Heart left ventricle (tissue), 16 donors: Measurements from ENCODE around the gene EDEM1. TPM values are rescaled to one million over a fixed set of nuclear protein-coding genes. Genes with fewer than 3 reads are reported as not detected.

Experiments
- ATAC-seq, 4 donors: fragments of 200-7000 bp; cut with Tn5 transposase; one replicate each; pipeline ENCODE4 v1.9.1; 2020 to 2022; ENCODE audit warnings: moderate library complexity in 4 of 4, mild to moderate bottlenecking in 3 of 4, moderate number of reproducible peaks in 1 of 4
- DNase-seq, 5 donors: peaks; one replicate each; pipeline ENCODE4 v3.0.0-alpha.2; 2020
- H3K27ac ChIP-seq, 12 donors: fragments of 200-600 bp; sonication (generic) in 4 of 12; one replicate each; pipeline versions ENCODE4 v1.5.0 to v1.8.0; 2016 to 2022; ENCODE audit warnings: mild to moderate bottlenecking in 2 of 12
- H3K27me3 ChIP-seq, 9 donors: fragments of 200-600 bp; sonication (generic) in 2 of 9; one replicate each; pipeline versions ENCODE4 v1.5.1 to v1.8.0; 2016 to 2022; ENCODE audit warnings: mild to moderate bottlenecking in 3 of 9
- H3K36me3 ChIP-seq, 9 donors: fragments of 200-600 bp; sonication (generic) in 2 of 9; one replicate each; pipeline versions ENCODE4 v1.5.0 to v1.8.0; 2018 to 2022; ENCODE audit warnings: mild to moderate bottlenecking in 2 of 9
- H3K4me1 ChIP-seq, 12 donors: fragments of 200-600 bp; sonication (generic) in 4 of 12; one replicate each; pipeline versions ENCODE4 v1.5.0 to v1.8.0; 2016 to 2022; ENCODE audit warnings: mild to moderate bottlenecking in 3 of 12
- H3K4me3 ChIP-seq, 12 donors: fragments of 200-600 bp; sonication (generic) in 4 of 12; one replicate each; pipeline versions ENCODE4 v1.5.0 to v1.8.0; 2017 to 2022; ENCODE audit warnings: mild to moderate bottlenecking in 9 of 12, moderate library complexity in 4 of 12
- H3K9me3 ChIP-seq, 12 donors: fragments of 200-600 bp; sonication (generic) in 4 of 12; one replicate each; pipeline versions ENCODE4 v1.5.0 to v1.8.0; 2016 to 2022; ENCODE audit warnings: mild to moderate bottlenecking in 1 of 12
- POLR2A ChIP-seq, 2 donors: fragments of 450-650 bp; IDR thresholded peaks; one replicate each; pipeline ENCODE4 v1.6.1; 2017; ENCODE audit warnings: antibody characterized with exemption in 2 of 2, mild to moderate bottlenecking in 2 of 2, moderate library complexity in 2 of 2
- WGBS, 4 donors: extraction: QIAGEN DNeasy Blood & Tissue Kit in 2 of 4; methylation state at CpG; one replicate each; pipeline versions ENCODE4 v1.1.5 to v1.1.7; 2013 to 2018; 5-methylcytosine and 5-hydroxymethylcytosine counted together
- intact Hi-C, 10 donors: fragments of 100-400 bp; cut with DNase I; formaldehyde crosslinking; loops; one replicate each; pipeline versions ENCODE4 v1.11.1 to v1.14.2; 2022
- polyA plus RNA-seq, 2 donors: library from polyadenylated mRNA; stranded (reverse); fragments of 200-250 nt; gene quantifications; one replicate each; pipeline ENCODE4 v1.2.3, GENCODE V29; 2013
- total RNA-seq, 9 donors: library from RNA; depleted of rRNA in 2 of 9; stranded (reverse); fragments of >200 nt in 2 of 9; fragmentation: NEBNext Ultra II Directional in 3 of 9; extraction: Animal tissue kit (Norgen Biotek cat#: 25700) in 3 of 9; gene quantifications; one replicate each; pipeline versions ENCODE4 v1.1.0 to v1.2.4, GENCODE V29; 2016 to 2023
- TF ChIP-seq, protein P1 (sequence below), 12 donors: fragments of 200-600 bp; sonication (generic) in 4 of 12; IDR thresholded peaks; one replicate each; pipeline versions ENCODE4 v1.5.0 to v1.8.0; 2018 to 2022; ENCODE audit warnings: antibody characterized with exemption in 12 of 12, mild to moderate bottlenecking in 5 of 12
- donor health status: ischemic (EF 13 %, LVEDD 7.1; RV severe dilation, severe dysfunction).
- donor health status: healthy with polysubstance abuse.
- donor health status: DM: no; HTN: yes; CAD: no.
- donor health status: DM: no; HTN: no; CAD: no.
- donor health status: ischemic (EF 25% LVEDD 6.9; RV normal size, moderate dysfunction).
- donor health status: ischemic (EF 25% LVEDD 5.7; RV mildly dilated, moderate dysfunction).
- donor health status: healthy.
- donor health status: DM: yes; HTN: yes; CAD: no.
- donor health status: ischemic (EF 35%, LVEDD 5.7; RV mildly dilated, moderate dysfunction).
- donor health status: nonischemic (EF 11% LVEDD 7.7; RV severe dilation, severe dysfunction).
- donor health status: DM: yes; HTN: yes; CAD: no.
- donor health status: PGD.
- donor health status: ischemic (EF 29% LVEDD 5.4; RV normal size, mild dysfunction).
- donor health status: nonischemic (EF 23%, LVEDD 6.1; RV moderate dilation, normal function).

EDEM1 gene
- total and polyA plus RNA-seq, 11 donors, result 1.9 to 24.6 (median 9.5) TPM

DNA sequence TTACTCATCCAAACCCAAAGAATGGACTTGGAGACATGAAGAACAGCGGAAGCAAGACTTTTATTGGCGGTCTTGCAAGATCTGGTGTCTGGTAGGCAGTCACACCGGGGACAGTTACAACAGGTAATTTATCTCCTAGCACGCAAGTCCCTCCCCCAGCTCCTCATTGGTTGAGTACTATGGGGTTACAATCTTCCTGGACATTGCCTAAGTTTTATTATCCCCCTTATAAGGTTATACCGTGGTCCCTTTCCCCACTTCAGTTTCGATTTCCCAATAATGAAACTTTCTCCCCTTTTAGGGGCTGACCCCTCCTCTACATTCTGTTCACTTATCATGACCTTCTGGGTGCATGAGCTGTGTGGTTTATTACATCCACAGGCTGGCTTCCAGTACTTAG lies 46.7 kb upstream of the EDEM1 start:
- no peaks in the 10 kb centered on the region for H3K36me3 ChIP-seq
- no peak for ATAC-seq
- peaks cover 0 to 14% (median 0%) of the 10 kb centered on the region in 12 donors for H3K9me3 ChIP-seq
- intact Hi-C loops, result no loop called here
- 94 to 96% (median 95%) methylated on average over 6 of the region's 6 CpGs for WGBS, 4 donors
- DNase-seq, result no peak
- no peak overlapping the region for H3K4me3 ChIP-seq
- H3K27me3 ChIP-seq, result no peaks in the 10 kb centered on the region
- TF ChIP-seq, protein P1, sequence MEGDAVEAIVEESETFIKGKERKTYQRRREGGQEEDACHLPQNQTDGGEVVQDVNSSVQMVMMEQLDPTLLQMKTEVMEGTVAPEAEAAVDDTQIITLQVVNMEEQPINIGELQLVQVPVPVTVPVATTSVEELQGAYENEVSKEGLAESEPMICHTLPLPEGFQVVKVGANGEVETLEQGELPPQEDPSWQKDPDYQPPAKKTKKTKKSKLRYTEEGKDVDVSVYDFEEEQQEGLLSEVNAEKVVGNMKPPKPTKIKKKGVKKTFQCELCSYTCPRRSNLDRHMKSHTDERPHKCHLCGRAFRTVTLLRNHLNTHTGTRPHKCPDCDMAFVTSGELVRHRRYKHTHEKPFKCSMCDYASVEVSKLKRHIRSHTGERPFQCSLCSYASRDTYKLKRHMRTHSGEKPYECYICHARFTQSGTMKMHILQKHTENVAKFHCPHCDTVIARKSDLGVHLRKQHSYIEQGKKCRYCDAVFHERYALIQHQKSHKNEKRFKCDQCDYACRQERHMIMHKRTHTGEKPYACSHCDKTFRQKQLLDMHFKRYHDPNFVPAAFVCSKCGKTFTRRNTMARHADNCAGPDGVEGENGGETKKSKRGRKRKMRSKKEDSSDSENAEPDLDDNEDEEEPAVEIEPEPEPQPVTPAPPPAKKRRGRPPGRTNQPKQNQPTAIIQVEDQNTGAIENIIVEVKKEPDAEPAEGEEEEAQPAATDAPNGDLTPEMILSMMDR (IDR thresholded peaks at IDR 0.05), result no peak
- TF ChIP-seq POLR2A (IDR thresholded peaks at IDR 0.05), result no peak
- peaks cover 13 to 97% (median 30%) of the 10 kb centered on the region in 12 donors for H3K4me1 ChIP-seq
- no peak overlapping the region for H3K27ac ChIP-seq

DNA sequence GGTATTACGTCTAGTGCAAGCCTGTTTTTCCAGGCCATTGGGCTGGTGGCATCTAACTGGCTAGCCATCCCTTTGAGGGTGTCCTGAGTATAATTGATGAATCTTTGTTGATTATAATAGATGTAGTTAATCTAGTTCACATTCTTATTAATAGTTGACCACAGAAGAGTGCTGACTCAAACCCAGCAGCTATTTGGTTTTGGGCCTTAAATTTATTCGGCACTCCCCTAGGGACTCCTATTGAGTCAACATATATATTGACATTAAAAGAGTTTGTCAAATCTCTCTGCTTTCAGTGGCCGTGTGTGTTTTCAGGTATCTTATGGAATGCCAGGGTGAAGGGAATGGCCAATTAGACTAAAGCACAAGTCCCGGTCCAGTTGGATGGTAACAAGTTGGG lies 45.7 kb upstream of the EDEM1 start:
- H3K4me3 ChIP-seq, result no peak overlapping the region
- H3K27me3 ChIP-seq, result no peaks in the 10 kb centered on the region
- ATAC-seq (no peak), DNase-seq (no peak)
- H3K9me3 ChIP-seq, result peaks cover 0 to 14% (median 0%) of the 10 kb centered on the region in 12 donors
- H3K36me3 ChIP-seq, result no peaks in the 10 kb centered on the region
- H3K4me1 ChIP-seq, result peaks cover 13 to 91% (median 28%) of the 10 kb centered on the region in 12 donors
- H3K27ac ChIP-seq, result no peak overlapping the region
- no peak for TF ChIP-seq POLR2A (IDR thresholded peaks at IDR 0.05)
- TF ChIP-seq, protein P1 (IDR thresholded peaks at IDR 0.05), result no peak
- 94 to 98% (median 96%) methylated on average over 4 of the region's 4 CpGs for WGBS, 4 donors
- intact Hi-C loops, result no loop called here

DNA sequence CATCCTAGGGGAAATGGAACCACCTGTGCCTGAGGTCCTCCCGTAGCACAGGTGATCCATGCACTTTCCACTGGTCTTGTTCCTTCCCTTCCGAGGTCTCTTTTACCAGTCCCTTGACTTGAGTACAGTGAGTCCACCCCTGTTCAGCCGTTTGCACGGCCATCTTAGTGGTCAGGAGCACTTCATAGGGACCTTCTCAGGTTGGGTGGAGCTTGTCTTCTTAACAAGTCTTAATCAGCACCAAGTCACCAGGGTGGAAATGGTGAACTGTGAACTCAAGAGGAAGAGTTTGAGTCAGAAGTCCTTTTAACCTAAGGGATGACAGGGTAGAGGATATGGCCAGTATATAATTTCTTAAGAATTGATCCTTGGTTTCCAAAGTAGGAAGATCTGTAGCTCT lies 44.0 kb upstream of the EDEM1 start:
- H3K27me3 ChIP-seq, result no peaks in the 10 kb centered on the region
- no peak overlapping the region for H3K4me3 ChIP-seq
- no peaks in the 10 kb centered on the region for H3K36me3 ChIP-seq
- no peak for DNase-seq
- peaks cover 0 to 19% (median 0%) of the 10 kb centered on the region in 12 donors for H3K9me3 ChIP-seq
- intact Hi-C loops, result no loop called here
- 96 to 97% (median 97%) methylated on average over 4 of the region's 4 CpGs for WGBS, 4 donors
- H3K4me1 ChIP-seq, result peaks cover 7 to 84% (median 21%) of the 10 kb centered on the region in 12 donors
- ATAC-seq, result no peak
- H3K27ac ChIP-seq, result peak overlapping the region in 1 of 12 donors; percentile 44
- no peak for TF ChIP-seq POLR2A (IDR thresholded peaks at IDR 0.05)
- TF ChIP-seq, protein P1 (IDR thresholded peaks at IDR 0.05), result no peak

DNA sequence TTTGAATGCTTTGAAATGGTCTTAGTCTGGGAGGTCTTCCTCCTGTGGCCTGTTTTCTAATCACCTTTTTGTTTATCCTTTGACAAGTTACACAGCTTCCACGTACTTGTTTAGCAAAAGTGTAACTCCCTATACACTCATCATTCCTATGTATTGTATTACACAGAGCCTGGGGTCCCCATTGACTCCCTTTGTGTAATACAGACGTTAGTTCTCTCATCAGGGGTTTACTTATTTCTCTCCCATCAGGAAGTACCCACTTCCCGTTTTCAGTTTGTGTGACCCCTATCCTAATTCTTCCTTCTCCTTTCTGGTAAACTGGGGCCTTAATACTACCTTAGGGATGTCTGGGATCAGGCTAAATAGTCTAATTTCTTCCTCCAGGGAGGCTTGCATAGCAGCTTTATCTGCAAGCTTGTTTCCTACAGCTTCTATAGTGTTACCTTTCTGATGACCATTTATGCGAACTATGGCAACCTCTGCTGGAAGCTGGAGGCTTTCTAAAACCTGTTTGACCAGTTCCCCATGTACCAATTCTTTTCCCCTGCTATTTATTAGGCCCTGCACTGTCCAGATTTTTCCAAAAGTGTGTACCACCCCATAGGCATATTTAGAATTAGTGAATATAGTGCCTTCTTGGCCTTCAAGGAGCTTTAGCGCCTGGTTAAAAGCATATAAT lies 43.1 kb upstream of the EDEM1 start:
- intact Hi-C loops, result no loop called here
- H3K36me3 ChIP-seq, result no peaks in the 10 kb centered on the region
- WGBS, 4 donors, result 92 to 93% (median 93%) methylated on average over 5 of the region's 5 CpGs

More for the DNA sequence above, 43.1 kb upstream of the EDEM1 start:
- no peak for TF ChIP-seq POLR2A (IDR thresholded peaks at IDR 0.05)
- TF ChIP-seq, protein P1 (IDR thresholded peaks at IDR 0.05), result no peak
- peak overlapping the region in 1 of 12 donors; percentile 44 for H3K27ac ChIP-seq
- peaks cover 0 to 19% (median 0%) of the 10 kb centered on the region in 12 donors for H3K9me3 ChIP-seq
- no peak overlapping the region for H3K4me3 ChIP-seq
- no peaks in the 10 kb centered on the region for H3K27me3 ChIP-seq
- ATAC-seq, result no peak
- no peak for DNase-seq
- peaks cover 3 to 83% (median 12%) of the 10 kb centered on the region in 12 donors for H3K4me1 ChIP-seq
